HepG2 (cell line): ENCODE measurements around the gene BMP2K. TPM values are rescaled to one million over a fixed set of nuclear protein-coding genes. Genes with fewer than 3 reads are reported as not detected.

Experiments
- ATAC-seq: fragments of 200-7000 bp; cut with Tn5 transposase; 3 replicates; pipeline ENCODE4 v1.9.1; 2020; ENCODE audit warnings: mild to moderate bottlenecking, moderate library complexity
- BruUV-seq: library from RNA; stranded (reverse); fragments of 400-500 nt; replicated peaks from 2 replicates; lab custom pipeline; 2021; lab: Mats Ljungman, UMichigan
- CTCF ChIA-PET: fragments of 300-600 bp; formaldehyde crosslinking; extraction: SDS; loops from one replicate; lab custom pipeline; 2021; ENCODE audit warnings: low total read pairs, inconsistent platforms, low intra/inter-chr PET ratio; lab: Yijun Ruan, JAX
- POLR2A ChIA-PET: fragments of 350-600 bp; sonication (Branson Sonifier 250); formaldehyde crosslinking; loops from one replicate; lab custom pipeline; 2020; ENCODE audit warnings: antibody characterized with exemption, inconsistent platforms; lab: Yijun Ruan, JAX
- DNase-seq: peaks from one replicate; pipeline ENCODE4 v3.0.0-alpha.2; 2015; ENCODE audit warnings: low spot score
- FAIRE-seq: peaks from 3 replicates; lab custom pipeline; 2011; peaks lifted over from hg19 to GRCh38; lab: Jason Lieb, UNC
- H2AFZ ChIP-seq: one replicate; pipeline ENCODE4 v1.6.1; 2011; ENCODE audit warnings: low read length, inconsistent platforms
- H3K27ac ChIP-seq: fragments of 300-600 bp; 3 replicates; pipeline ENCODE4 v1.8.0; 2011; ENCODE audit warnings: mixed run types, mild to moderate bottlenecking, mixed read lengths, low read length, inconsistent platforms; ENCODE audit not compliant: insufficient read depth; ENCODE audit errors: extremely low read length
- H3K27me3 ChIP-seq, 2 experiments: fragments of 200-600 bp in 1 of 2; 2 replicates in 1 of 2; 3 replicates in 1 of 2; pipeline versions ENCODE4 v1.6.0 to v1.8.0; 2011; ENCODE audit warnings: low read length in 2 of 2, mild to moderate bottlenecking in 2 of 2, moderate library complexity in 2 of 2, inconsistent platforms in 1 of 2; ENCODE audit not compliant: insufficient read depth in 2 of 2, control insufficient read depth in 1 of 2
- H3K36me3 ChIP-seq, 2 experiments: fragments of 200-600 bp in 1 of 2; replicated peaks in 1 of 2; 2 replicates in 1 of 2; 3 replicates in 1 of 2; pipeline versions ENCODE4 v1.5.1 to v1.8.0; 2011; ENCODE audit warnings: low read length in 2 of 2, inconsistent platforms in 1 of 2; ENCODE audit not compliant: insufficient read depth in 2 of 2, control insufficient read depth in 1 of 2
- H3K4me1 ChIP-seq: 2 replicates; pipeline ENCODE4 v1.5.1; 2012; ENCODE audit warnings: low read length, inconsistent platforms; ENCODE audit not compliant: insufficient read depth
- H3K4me2 ChIP-seq: 2 replicates; pipeline ENCODE4 v1.6.0; 2011; ENCODE audit warnings: low read depth, low read length, inconsistent platforms
- H3K4me3 ChIP-seq, 3 experiments: fragments of 200-600 bp in 1 of 3; sonication (generic), shearing (Covaris generic) in 1 of 3; replicated peaks in 1 of 3; 2 replicates each; pipeline ENCODE4 v1.5.1; 2011 to 2016; ENCODE audit warnings: low read length in 3 of 3, inconsistent platforms in 2 of 3, low read depth in 2 of 3, mild to moderate bottlenecking in 2 of 3, control low read depth in 1 of 3, mixed read lengths in 1 of 3; ENCODE audit not compliant: insufficient read depth in 1 of 3
- H3K79me2 ChIP-seq: one replicate; pipeline ENCODE4 v1.6.1; 2011; ENCODE audit warnings: low read length, inconsistent platforms; ENCODE audit not compliant: insufficient read depth
- H3K9ac ChIP-seq: 2 replicates; pipeline ENCODE4 v1.6.0; 2011; ENCODE audit warnings: mild to moderate bottlenecking, low read depth, low read length, inconsistent platforms; ENCODE audit not compliant: insufficient read depth
- H3K9me3 ChIP-seq: 2 replicates; pipeline ENCODE4 v1.5.1; 2012; ENCODE audit warnings: mild to moderate bottlenecking, low read length
- H4K20me1 ChIP-seq: 2 replicates; pipeline ENCODE4 v1.6.0; 2011; ENCODE audit warnings: inconsistent platforms, mild to moderate bottlenecking, low read length, moderate library complexity; ENCODE audit not compliant: insufficient read depth
- BHLHE40 ChIP-seq: IDR thresholded peaks from 2 replicates; pipeline ENCODE4 v1.6.1; 2011; ENCODE audit warnings: low read length, improper control_type of control experiment
- CEBPB ChIP-seq: IDR thresholded peaks from 2 replicates; pipeline ENCODE4 v1.6.1; 2011; ENCODE audit warnings: low read depth, low read length, improper control_type of control experiment, borderline replicate concordance
- CHCHD3 ChIP-seq: sonication (generic); formaldehyde crosslinking; IDR thresholded peaks from 2 replicates; pipeline ENCODE4 v1.8.0; 2022; ENCODE audit warnings: mild to moderate bottlenecking, missing genetic modification reagents, moderate library complexity
- DPF2 ChIP-seq: sonication (generic); formaldehyde crosslinking; IDR thresholded peaks from 2 replicates; pipeline ENCODE4 v1.4.0; 2020; ENCODE audit warnings: mild to moderate bottlenecking, low read depth, missing genetic modification reagents, borderline replicate concordance
- E2F2 ChIP-seq: sonication (generic); formaldehyde crosslinking; IDR thresholded peaks from 2 replicates; pipeline ENCODE4 v1.4.0; 2020; ENCODE audit warnings: missing genetic modification reagents, borderline replicate concordance
- ETV5 ChIP-seq: IDR thresholded peaks from 2 replicates; pipeline ENCODE4 v1.6.1; 2018; ENCODE audit warnings: missing biosample characterization, missing genetic modification reagents, inconsistent platforms, borderline replicate concordance
- KAT8 ChIP-seq: IDR thresholded peaks from 2 replicates; pipeline ENCODE4 v1.6.1; 2016; ENCODE audit warnings: missing genetic modification reagents, missing compliant biosample characterization
- PCBP2 ChIP-seq: fragments of 200-400 bp; formaldehyde crosslinking; optimal IDR thresholded peaks from 2 replicates; pipeline ENCODE3; 2018; ENCODE audit warnings: low read length, low read depth; ENCODE audit not compliant: poor library complexity, severe bottlenecking
- POLR2A ChIP-seq, 2 experiments: IDR thresholded peaks; 2 replicates each; pipeline ENCODE4 v1.6.1; 2011; ENCODE audit warnings: low read depth in 2 of 2, low read length in 2 of 2, mild to moderate bottlenecking in 1 of 2, moderate library complexity in 1 of 2; ENCODE audit not compliant: insufficient read depth in 1 of 2
- RAD21 ChIP-seq: fragments of 450-650 bp; formaldehyde crosslinking; IDR thresholded peaks from 2 replicates; pipeline ENCODE4 v1.5.0; 2020; ENCODE audit warnings: mild to moderate bottlenecking
- RARA ChIP-seq: IDR thresholded peaks from 2 replicates; pipeline ENCODE4 v1.6.1; 2016; ENCODE audit warnings: missing genetic modification reagents, missing compliant biosample characterization
- RBM22 ChIP-seq: fragments of 200-400 bp; formaldehyde crosslinking; optimal IDR thresholded peaks from 2 replicates; pipeline ENCODE3; 2017; ENCODE audit warnings: mild to moderate bottlenecking, low read length, moderate library complexity
- THAP11 ChIP-seq: IDR thresholded peaks from 2 replicates; pipeline ENCODE4 v1.6.1; 2016; ENCODE audit warnings: missing biosample characterization, missing genetic modification reagents
- ZNF772 ChIP-seq: sonication (generic); formaldehyde crosslinking; IDR thresholded peaks from 2 replicates; pipeline ENCODE4 v1.5.0; 2020; ENCODE audit warnings: mild to moderate bottlenecking, missing genetic modification reagents
- WGBS: methylation state at CpG from one replicate; pipeline ENCODE4 v1.1.6; 2017; ENCODE audit warnings: low lambda C conversion rate; 5-methylcytosine and 5-hydroxymethylcytosine counted together
- in situ Hi-C: cut with HindIII; loops from 2 replicates; pipeline ENCODE4 v1.10.0; 2017; ENCODE audit warnings: low pct_unique_long_range_greater_than_20kb; ENCODE audit not compliant: extremely low pct_ligation_motif_present
- intact Hi-C: fragments of 100-400 bp; cut with micrococcal nuclease; formaldehyde crosslinking; loops from one replicate; pipeline ENCODE4 v1.10.0; 2022; ENCODE audit not compliant: unreplicated experiment
- polyA plus RNA-seq, 8 experiments: library from polyadenylated mRNA; depleted of rRNA in 3 of 8; stranded (reverse) in 7 of 8; unstranded in 1 of 8; fragments of >200 nt; fragmentation: Illumina TruSeq in 4 of 8; extraction: Trizol in 4 of 8; gene quantifications; 2 replicates each; pipeline versions ENCODE4 v1.2.1 to v1.2.3, GENCODE V29; 2011 to 2016; ENCODE audit warnings: low read depth in 4 of 8, missing spikeins in 1 of 8, mixed read lengths in 1 of 8; ENCODE audit not compliant: insufficient read depth in 1 of 8
- total RNA-seq, 5 experiments: library from RNA; depleted of rRNA; stranded (reverse); fragments of >200 nt; fragmentation: Illumina TruSeq; extraction: Trizol; gene quantifications; 2 replicates each; pipeline ENCODE4 v1.2.3, GENCODE V29; 2016; ENCODE audit warnings: low read depth in 1 of 5
- TF ChIP-seq, protein P1 (sequence below): sonication (generic); formaldehyde crosslinking; IDR thresholded peaks from 2 replicates; pipeline ENCODE4 v1.4.0; 2020; ENCODE audit warnings: missing genetic modification reagents
- TF ChIP-seq, protein P2 (sequence below): sonication (generic); formaldehyde crosslinking; IDR thresholded peaks from 2 replicates; pipeline ENCODE4 v1.5.0; 2020; ENCODE audit warnings: mild to moderate bottlenecking, missing genetic modification reagents, moderate library complexity

BMP2K gene
- total and polyA plus RNA-seq, 2 of the 13 experiments (the other 11 are each of a cell fraction or from before 2014, with no cell fraction given), result 8.6 to 15.2 TPM

- no peak for FAIRE-seq
- no peaks in the 10 kb centered on the region for H3K27me3 ChIP-seq
- ChIA-PET POLR2A (no interaction called here), CTCF (interaction anchor here (1.8 to 2.5 kb wide), 2 partner anchors 220 to 252 kb away, joined by 14 to 15 read pairs; no protein-coding TSS in a partner anchor)
- DNase-seq, result peak; percentile 74
- no peaks in the 10 kb centered on the region for H3K79me2 ChIP-seq
- 0 out of 3 replicates have a peak, but pooled peaks have one; percentile 31 for ATAC-seq
- peaks cover 1 to 14% of the 10 kb centered on the region in 2 experiments; a peak in 1 of 5 replicates for H3K36me3 ChIP-seq
- H3K4me3 ChIP-seq, result no peak overlapping the region
- BruUV-seq, result no TSS peak
- WGBS, result 33% methylated on average over 3 of the region's 3 CpGs
- no peak overlapping the region for H3K9ac ChIP-seq
- H2AFZ ChIP-seq, result no peak overlapping the region
- no peak overlapping the region for H3K4me2 ChIP-seq
- peaks cover 15% of the 10 kb centered on the region for H3K9me3 ChIP-seq
- no peaks in the 10 kb centered on the region for H4K20me1 ChIP-seq
- intact Hi-C loops (loop anchor here (1.0 to 10.0 kb wide), 4 partner anchors 220 to 910 kb away; no protein-coding TSS in a partner anchor), in situ Hi-C loops (loop anchor here (5.0 to 25.0 kb wide), 2 partner anchors 252 to 902 kb away; no protein-coding TSS in a partner anchor)
- no peak overlapping the region for H3K27ac ChIP-seq
- H3K4me1 ChIP-seq, result peaks cover 27% of the 10 kb centered on the region
- peak; percentile 61 for TF ChIP-seq RAD21 (CRISPR knock-in tag)
- TF ChIP-seq DPF2 (CRISPR knock-in tag), result no peak
- TF ChIP-seq CHCHD3, result no peak
- no peak for TF ChIP-seq ZNF772 (CRISPR knock-in tag)
- no peak for TF ChIP-seq RARA
- TF ChIP-seq KAT8 (CRISPR knock-in tag), result peak; percentile 29; the same call in 1 of the 2 replicates
- no peak for TF ChIP-seq E2F2
- TF ChIP-seq, protein P1, sequence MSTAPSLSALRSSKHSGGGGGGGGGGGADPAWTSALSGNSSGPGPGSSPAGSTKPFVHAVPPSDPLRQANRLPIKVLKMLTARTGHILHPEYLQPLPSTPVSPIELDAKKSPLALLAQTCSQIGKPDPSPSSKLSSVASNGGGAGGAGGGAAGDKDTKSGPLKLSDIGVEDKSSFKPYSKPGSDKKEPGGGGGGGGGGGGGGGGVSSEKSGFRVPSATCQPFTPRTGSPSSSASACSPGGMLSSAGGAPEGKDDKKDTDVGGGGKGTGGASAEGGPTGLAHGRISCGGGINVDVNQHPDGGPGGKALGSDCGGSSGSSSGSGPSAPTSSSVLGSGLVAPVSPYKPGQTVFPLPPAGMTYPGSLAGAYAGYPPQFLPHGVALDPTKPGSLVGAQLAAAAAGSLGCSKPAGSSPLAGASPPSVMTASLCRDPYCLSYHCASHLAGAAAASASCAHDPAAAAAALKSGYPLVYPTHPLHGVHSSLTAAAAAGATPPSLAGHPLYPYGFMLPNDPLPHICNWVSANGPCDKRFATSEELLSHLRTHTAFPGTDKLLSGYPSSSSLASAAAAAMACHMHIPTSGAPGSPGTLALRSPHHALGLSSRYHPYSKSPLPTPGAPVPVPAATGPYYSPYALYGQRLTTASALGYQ (CRISPR knock-in tag), result no peak
- no peak for TF ChIP-seq POLR2A (IDR thresholded peaks at IDR 0.05; ENCODE audit: insufficient read depth in 1 of 2, low read depth in 2 of 2, low read length in 2 of 2)
- TF ChIP-seq THAP11 (CRISPR knock-in tag), result 0 out of 2 replicates have a peak, but pooled peaks have one; percentile 23
- no peak for TF ChIP-seq RBM22
- no peak for TF ChIP-seq PCBP2
- TF ChIP-seq, protein P2, sequence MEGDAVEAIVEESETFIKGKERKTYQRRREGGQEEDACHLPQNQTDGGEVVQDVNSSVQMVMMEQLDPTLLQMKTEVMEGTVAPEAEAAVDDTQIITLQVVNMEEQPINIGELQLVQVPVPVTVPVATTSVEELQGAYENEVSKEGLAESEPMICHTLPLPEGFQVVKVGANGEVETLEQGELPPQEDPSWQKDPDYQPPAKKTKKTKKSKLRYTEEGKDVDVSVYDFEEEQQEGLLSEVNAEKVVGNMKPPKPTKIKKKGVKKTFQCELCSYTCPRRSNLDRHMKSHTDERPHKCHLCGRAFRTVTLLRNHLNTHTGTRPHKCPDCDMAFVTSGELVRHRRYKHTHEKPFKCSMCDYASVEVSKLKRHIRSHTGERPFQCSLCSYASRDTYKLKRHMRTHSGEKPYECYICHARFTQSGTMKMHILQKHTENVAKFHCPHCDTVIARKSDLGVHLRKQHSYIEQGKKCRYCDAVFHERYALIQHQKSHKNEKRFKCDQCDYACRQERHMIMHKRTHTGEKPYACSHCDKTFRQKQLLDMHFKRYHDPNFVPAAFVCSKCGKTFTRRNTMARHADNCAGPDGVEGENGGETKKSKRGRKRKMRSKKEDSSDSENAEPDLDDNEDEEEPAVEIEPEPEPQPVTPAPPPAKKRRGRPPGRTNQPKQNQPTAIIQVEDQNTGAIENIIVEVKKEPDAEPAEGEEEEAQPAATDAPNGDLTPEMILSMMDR (CRISPR knock-in tag), result peak; percentile 75
- peak; percentile 58; the same call in 1 of the 2 replicates for TF ChIP-seq CEBPB
- peak; percentile 25; the same call in 1 of the 2 replicates for TF ChIP-seq BHLHE40
- TF ChIP-seq ETV5 (CRISPR knock-in tag), result no peak
These were observed 88.4 kb downstream of the BMP2K start for GRCh38 chr4:78864405-78865024.
